Gastroesophageal sphincter (tissue), 3 donors: ENCODE measurements around the gene CDH24.

Experiments used
- EP300 ChIP-seq: sonication (generic); formaldehyde crosslinking; IDR thresholded peaks from one replicate; pipeline ENCODE4 v1.6.1; 2017; ENCODE audit warnings: antibody characterized with exemption, mild to moderate bottlenecking
- POLR2A ChIP-seq, 2 donors: fragments of 450-650 bp; IDR thresholded peaks; one replicate each; pipeline ENCODE4 v1.6.1; 2017; ENCODE audit warnings: antibody characterized with exemption in 2 of 2, mild to moderate bottlenecking in 2 of 2, moderate library complexity in 1 of 2
- POLR2AphosphoS5 ChIP-seq: sonication (generic); formaldehyde crosslinking; IDR thresholded peaks from one replicate; pipeline ENCODE4 v1.6.1; 2017; ENCODE audit warnings: antibody characterized with exemption
- TF ChIP-seq, protein P1 (sequence below), 4 experiments: fragments of 200-600 bp in 2 of 4; fragments of 450-650 bp in 2 of 4; sonication (generic) in 1 of 4; IDR thresholded peaks; one replicate each; pipeline ENCODE4 v1.5.1; 2017 to 2019; ENCODE audit warnings: antibody characterized with exemption in 4 of 4, mild to moderate bottlenecking in 2 of 4, moderate library complexity in 2 of 4

DNA sequence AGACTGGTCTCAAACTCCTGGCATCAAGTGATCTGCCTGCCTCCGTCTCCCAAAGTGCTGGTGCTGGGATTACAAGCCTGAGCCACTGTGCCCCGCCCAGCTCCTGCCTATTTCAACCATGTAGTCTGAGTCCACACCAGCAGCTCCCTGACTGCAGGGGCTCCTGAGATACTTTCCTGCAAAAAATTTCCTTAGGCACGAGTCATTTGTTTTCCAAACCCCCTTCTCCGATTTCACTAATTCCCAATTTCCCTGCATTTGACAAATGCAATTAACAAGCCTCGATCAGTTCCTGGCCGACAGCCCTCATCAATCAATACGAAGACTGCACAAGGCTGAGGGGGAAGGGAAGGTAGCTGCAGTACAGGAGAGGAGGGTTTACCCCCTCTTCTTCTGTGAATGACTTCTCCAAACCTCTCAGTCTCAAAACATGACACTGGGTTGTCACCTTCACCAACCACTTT, 32.7 kb downstream of the CDH24 start:
- TF ChIP-seq, protein P1, sequence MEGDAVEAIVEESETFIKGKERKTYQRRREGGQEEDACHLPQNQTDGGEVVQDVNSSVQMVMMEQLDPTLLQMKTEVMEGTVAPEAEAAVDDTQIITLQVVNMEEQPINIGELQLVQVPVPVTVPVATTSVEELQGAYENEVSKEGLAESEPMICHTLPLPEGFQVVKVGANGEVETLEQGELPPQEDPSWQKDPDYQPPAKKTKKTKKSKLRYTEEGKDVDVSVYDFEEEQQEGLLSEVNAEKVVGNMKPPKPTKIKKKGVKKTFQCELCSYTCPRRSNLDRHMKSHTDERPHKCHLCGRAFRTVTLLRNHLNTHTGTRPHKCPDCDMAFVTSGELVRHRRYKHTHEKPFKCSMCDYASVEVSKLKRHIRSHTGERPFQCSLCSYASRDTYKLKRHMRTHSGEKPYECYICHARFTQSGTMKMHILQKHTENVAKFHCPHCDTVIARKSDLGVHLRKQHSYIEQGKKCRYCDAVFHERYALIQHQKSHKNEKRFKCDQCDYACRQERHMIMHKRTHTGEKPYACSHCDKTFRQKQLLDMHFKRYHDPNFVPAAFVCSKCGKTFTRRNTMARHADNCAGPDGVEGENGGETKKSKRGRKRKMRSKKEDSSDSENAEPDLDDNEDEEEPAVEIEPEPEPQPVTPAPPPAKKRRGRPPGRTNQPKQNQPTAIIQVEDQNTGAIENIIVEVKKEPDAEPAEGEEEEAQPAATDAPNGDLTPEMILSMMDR (IDR thresholded peaks at IDR 0.05), result no peak
- TF ChIP-seq POLR2AphosphoS5 (no peak), EP300 (no peak), POLR2A (IDR thresholded peaks at IDR 0.05) (no peak)
